Measurements from ENCODE around the gene MAGEB17.
"Not testable (repeated sequence)": the region's sequence is repeated elsewhere in the genome, so short reads cannot be mapped to it uniquely, and the experiment has no call there.

DNA sequence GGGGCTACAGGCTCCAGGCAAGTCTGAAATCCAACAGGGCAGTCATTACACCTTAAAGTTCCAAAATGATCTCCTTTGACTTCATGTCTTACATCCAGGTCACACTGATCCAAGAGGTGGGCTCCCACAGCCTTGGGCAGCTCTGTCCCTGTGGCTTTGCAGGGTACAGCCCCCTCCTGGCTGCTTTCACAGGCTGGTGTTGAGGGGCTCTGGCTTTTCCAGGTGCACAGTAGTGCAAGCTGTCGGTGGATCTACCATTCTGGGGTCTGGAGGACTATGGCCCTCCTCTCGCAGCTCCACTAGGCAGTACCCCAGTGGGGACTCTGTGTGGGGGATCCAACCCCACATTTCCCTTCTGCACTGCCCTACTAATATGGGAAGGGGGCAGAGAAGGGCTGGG, 6.1 kb upstream of the MAGEB17 start:
- TF ChIP-seq POLR2AphosphoS5 (IDR thresholded peaks at IDR 0.05; ENCODE audit: low read depth) = not testable (repeated sequence)
- TF ChIP-seq, protein P1, sequence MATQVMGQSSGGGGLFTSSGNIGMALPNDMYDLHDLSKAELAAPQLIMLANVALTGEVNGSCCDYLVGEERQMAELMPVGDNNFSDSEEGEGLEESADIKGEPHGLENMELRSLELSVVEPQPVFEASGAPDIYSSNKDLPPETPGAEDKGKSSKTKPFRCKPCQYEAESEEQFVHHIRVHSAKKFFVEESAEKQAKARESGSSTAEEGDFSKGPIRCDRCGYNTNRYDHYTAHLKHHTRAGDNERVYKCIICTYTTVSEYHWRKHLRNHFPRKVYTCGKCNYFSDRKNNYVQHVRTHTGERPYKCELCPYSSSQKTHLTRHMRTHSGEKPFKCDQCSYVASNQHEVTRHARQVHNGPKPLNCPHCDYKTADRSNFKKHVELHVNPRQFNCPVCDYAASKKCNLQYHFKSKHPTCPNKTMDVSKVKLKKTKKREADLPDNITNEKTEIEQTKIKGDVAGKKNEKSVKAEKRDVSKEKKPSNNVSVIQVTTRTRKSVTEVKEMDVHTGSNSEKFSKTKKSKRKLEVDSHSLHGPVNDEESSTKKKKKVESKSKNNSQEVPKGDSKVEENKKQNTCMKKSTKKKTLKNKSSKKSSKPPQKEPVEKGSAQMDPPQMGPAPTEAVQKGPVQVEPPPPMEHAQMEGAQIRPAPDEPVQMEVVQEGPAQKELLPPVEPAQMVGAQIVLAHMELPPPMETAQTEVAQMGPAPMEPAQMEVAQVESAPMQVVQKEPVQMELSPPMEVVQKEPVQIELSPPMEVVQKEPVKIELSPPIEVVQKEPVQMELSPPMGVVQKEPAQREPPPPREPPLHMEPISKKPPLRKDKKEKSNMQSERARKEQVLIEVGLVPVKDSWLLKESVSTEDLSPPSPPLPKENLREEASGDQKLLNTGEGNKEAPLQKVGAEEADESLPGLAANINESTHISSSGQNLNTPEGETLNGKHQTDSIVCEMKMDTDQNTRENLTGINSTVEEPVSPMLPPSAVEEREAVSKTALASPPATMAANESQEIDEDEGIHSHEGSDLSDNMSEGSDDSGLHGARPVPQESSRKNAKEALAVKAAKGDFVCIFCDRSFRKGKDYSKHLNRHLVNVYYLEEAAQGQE (IDR thresholded peaks at IDR 0.05; ENCODE audit: insufficient replicate concordance, low read depth) = not testable (repeated sequence)
- TF ChIP-seq, protein P2, sequence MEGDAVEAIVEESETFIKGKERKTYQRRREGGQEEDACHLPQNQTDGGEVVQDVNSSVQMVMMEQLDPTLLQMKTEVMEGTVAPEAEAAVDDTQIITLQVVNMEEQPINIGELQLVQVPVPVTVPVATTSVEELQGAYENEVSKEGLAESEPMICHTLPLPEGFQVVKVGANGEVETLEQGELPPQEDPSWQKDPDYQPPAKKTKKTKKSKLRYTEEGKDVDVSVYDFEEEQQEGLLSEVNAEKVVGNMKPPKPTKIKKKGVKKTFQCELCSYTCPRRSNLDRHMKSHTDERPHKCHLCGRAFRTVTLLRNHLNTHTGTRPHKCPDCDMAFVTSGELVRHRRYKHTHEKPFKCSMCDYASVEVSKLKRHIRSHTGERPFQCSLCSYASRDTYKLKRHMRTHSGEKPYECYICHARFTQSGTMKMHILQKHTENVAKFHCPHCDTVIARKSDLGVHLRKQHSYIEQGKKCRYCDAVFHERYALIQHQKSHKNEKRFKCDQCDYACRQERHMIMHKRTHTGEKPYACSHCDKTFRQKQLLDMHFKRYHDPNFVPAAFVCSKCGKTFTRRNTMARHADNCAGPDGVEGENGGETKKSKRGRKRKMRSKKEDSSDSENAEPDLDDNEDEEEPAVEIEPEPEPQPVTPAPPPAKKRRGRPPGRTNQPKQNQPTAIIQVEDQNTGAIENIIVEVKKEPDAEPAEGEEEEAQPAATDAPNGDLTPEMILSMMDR (IDR thresholded peaks at IDR 0.05; ENCODE audit: insufficient read depth, low read length) = not testable (repeated sequence)
